Measurements from ENCODE around the gene SACM1L.
"Not testable (repeated sequence)": the region's sequence is repeated elsewhere in the genome, so short reads cannot be mapped to it uniquely, and the experiment has no call there.

The SACM1L gene

DNA sequence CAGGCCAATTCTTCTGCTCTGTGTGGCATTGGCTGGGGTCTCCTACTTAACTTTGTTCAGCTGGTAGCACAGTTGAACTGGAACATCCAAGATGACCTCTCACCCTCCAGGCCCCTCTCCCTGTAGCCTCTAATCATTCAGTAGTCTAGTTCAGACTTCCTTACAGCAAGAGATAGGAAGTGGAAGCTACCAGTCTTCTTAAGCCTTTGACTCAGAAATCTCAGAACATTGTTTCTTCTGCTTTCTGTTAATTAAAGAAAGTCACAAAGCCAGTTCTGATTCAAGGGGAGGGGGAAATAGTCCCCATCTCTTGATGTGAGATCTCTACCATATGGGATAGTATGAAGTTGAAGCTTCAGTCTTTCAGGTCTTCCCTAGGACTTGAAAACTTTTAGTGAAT lies 18.8 kb upstream of the SACM1L start:
- FAIRE-seq = no peak

DNA sequence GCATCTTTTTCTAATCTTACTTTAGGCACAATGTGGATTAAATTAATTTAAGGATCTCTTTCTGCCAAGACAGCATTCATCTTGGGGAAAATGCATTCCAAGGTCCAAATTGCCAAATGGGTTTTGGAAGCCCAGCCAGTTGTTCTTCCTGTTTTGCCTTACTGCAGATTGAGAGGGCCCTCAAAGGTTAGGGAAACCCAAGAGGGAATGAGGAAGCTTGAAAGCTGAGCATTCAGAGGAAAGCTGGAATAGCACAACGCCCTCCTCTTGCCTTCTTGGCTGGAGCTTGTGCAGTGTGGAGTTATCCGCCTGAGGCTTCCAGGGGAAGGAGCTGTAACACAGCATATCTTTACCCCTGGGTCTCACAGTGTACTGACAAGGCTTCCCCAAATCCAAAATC lies 18.2 kb upstream of the SACM1L start:
- no peak for FAIRE-seq

DNA sequence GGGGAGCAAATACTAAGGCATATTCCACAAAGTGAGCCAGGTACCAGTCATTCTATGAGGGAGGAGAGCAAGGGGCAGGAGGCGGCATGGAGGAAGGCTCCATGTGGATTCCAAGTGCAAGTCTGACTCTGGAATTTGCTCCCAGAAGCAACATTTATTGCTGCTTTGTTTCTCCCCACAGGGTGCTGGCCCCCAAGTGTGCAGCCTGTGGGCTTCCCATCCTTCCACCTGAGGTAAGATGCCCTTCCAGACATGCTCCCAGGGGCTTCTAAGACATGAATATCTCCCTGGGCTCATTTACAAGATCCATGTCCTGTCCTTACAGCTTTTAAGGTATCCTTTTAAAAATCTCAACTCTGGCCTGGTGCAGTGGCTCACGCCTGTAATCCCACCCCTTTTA lies 15.9 kb upstream of the SACM1L start:
- no peak for FAIRE-seq

DNA sequence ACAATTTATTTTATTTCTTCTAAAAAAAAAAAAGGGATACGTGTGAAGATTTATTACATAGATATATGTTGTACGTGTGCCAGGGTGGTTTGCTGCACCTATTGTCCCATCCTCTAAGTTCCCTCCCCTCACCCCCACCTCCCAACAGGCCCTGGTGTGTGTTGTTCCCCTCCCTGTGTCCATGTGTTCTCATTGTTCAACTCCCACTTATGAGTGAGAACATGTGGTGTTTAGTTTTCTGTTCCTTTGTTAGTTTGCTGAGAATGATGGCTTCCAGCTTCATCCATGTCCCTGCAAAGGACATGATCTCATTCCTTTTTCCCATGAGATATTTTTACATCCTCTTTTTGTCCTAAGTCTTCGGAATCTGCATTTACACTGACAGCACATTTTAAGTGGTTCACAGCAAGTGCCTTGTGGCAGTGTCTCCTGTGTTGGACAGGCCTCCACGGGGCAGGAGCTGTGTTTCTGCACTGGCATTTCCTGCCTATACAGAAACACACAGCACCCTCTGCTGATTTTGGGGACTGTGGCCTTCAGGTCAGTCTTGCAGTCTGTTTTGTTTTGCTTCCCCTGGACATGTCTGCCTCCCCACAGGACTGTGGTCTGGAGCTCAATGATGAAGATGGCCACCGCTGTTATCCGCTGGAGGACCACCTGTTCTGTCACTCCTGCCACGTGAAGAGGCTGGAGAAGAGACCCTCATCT lies 12.7 kb upstream of the SACM1L start:
- no peak for FAIRE-seq

DNA sequence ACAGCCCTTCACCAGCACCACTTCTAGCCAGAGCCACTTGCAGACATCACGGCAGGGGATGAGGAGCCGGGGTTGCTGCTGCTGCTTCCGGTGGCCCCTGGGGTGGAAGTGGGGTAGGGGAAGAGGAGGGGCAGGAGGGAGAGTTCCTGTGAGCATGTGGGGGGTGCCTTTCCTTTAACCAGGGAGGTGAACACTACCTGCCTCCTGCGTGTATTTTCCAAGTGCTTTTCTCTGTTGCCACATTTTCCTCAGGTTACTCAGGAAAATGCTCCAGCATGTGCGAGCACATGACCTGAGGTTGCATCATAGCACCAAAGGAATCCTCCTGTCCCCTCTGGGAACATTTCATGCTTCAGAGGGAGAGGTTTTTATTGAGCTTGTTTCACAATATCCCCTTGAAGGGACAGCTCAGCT lies 12.2 kb upstream of the SACM1L start:
- FAIRE-seq = no peak

DNA sequence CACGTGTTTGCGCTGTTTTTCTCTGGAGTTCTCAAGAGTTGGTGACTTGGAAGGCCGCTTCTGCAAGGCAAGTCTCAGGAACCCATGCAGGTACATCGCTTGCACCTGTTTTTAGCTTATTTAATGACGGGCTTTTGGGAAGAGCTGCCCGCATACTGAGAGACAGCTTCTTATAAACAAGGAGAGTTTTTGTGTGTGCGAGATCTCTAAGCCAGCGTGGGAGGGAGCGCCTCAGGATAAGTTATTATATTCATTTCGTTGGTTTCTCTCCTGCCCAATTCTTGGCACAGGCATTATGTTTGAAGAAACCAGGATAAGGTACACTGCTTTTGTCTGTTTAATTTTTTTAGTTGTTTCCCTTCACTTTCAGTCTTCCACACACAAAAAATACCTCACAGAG lies 11.4 kb upstream of the SACM1L start:
- no peak for FAIRE-seq

DNA sequence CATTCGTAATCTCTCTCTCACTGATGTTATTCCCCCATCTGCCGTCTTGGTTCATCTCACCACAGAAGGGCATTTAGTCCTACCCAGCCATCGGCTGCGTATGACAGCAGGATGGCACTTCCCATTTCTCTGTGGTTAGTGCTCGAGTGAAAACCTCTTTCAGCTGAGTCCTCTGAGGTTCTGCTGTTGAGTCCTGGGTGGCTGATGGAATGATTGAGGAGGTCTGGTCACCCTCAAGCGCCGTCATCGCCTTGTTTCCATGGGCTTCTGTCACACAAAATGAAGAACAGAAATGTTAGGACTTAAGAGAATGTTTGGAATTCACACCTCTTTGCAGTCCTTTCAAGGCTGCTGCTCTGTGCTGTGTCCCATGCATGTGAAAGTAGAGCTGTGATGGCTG lies 9.4 kb upstream of the SACM1L start:
- no peak for FAIRE-seq

DNA sequence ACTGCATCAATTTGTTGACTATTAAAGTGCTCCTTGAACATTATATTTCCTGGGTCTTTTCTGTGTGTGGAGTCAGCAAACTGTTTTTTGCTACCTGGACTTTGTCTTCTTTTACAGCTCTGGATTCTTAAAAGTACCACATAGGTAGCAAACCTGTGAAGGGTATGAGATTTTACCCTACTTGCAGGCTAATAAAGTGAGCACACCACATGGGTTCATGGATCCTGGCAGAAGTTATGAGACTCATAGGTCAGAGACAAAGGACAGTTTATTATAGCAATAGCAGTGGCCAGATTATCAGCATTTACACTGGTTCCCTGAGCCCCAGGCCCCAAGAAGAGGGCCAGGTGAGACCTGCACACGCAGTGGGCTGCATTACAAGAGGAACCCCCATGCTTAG lies 8.0 kb upstream of the SACM1L start:
- FAIRE-seq = no peak

DNA sequence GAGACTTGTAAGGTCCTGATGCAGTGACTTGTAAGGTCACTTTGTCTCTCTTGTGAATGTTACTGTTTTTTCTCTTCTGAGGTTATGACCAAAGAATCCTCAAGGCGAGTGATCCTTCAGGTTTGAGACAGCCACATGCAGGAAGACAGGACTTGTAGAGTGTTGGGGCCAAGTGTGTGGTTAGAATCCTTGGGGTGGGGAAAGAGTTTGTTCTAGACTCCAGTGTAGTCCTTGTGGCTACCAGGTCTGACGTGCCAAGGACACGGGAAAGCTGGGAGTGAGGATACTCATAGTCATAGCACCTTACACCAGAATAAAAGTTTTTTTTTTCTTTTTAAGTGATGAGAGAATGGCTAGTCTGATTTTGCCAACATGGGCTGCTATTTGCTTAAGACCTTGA lies 7.3 kb upstream of the SACM1L start:
- FAIRE-seq = no peak

DNA sequence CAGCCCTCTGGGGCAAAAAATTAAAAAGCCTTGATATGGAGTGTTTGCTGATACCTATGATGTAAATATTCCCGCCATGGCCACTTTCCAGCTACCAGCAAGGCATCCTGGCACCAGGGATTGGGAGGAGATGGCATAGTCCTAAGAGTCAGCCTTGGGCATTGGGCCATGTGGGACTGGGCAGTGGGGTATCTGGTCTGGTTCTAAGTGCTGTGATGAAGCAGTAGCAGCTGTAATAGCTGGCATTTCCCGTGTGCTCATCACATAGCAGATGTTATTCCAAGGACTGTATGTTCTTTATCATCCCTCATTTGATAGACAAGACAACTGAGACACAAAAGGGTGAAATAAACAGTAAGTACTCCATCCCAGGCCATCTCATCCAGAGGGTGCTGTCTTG lies 6.9 kb upstream of the SACM1L start:
- FAIRE-seq = no peak

DNA sequence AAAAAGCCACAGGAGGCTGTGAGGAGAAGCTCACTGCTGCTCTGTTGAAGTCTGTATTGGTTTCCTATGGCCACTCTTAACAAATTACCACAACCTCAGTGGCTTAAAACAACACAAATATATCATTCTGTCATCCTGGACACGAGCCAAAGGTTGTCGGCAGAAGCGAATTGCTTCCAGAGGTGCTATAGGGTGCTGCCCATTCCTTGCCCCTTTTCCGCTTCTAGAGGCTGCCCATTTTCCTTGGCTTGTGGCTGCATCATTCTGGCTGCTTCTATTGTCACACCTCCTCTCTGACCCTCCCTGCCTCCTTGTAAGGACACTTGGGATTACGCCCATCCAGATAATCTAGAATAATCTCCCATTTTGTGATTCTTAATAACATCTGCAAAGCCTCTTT lies 6.4 kb upstream of the SACM1L start:
- FAIRE-seq = no peak

DNA sequence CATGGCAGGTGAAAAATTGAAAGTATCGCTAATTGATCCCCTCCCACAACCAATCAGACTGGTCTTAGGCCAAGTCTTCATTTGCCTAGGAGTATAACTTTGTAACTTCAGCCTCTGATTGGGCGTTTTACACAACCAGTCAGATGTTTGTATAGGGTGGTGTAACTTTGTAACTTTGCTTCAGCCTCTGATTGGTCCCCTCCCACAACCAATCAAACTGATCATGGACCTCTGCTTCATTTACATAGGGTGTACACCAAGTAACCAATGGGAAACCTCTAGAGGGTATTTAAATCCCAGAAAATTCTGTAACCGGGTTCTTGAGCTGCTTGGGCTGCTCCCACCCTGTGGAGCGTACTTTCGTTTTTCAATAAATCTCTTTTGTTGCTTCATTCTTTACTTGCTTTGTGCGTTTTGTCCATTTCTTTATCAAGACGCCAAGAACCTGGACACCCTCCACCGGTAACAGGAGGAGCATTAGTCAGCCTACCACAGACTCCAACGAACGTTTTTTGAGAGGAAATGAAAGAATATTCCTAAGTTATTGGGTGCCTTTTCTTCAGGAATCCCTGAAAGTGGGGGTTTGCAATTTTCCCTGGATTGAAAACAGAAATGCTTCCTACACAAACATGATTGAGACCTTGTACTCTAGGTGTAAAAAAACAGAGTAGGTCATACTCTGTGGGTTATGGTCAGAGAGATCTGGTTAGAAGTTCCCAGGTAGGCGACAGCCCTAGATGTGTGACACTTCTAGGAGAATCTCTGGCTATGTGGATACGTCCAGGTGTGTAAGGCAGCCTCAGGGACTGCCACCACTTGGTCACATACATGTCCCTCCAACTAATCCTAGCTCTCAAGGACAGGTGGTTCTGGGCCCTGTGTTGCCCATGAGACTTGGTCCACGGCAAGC lies 5.5 kb upstream of the SACM1L start:
- FAIRE-seq = no peak

DNA sequence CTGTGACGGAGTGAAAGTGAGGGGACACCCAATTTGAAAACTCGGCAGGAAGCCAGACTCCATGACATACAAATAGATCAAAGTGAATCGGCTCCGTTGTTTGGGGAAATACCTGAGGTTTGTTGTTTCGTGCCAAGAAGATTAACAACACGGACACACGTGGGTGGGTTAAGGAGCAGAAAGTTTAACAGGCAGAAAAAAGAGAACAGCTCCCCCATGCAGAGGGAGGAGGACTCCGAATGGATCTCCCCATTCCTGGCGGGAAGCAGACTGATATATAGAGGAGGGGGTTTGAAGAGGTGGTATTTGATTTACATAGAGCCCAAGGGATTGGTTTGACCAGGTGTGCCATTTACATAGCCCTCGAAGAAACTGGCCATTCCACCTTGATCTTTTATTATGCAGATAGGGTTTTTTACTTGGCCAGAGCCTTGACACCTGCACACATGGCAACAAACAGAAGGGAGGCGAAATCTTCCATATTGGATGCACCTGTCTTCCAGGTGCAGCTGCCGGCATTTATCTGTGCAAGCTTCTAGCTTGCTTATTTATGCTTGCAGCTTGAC lies 4.8 kb upstream of the SACM1L start:
- FAIRE-seq = no peak

DNA sequence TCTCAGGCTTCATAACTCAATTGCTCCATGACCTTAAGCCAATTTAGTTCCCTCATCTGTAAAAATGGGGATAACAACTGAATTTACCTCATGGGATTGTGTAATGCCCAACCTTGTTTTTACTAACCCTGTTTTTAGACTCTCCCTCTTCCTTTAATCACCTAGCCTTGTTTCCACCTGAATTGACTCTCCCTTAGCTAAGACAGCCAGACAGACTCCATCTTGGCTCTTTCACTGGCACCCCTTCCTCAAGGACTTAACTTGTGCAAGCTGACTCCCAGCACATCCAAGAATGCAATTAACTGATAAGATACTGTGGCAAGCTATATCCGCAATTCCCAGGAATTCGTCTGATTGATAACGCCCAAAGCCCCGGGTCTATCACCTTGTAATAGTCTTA lies 3.5 kb upstream of the SACM1L start:
- not testable (repeated sequence) for FAIRE-seq

DNA sequence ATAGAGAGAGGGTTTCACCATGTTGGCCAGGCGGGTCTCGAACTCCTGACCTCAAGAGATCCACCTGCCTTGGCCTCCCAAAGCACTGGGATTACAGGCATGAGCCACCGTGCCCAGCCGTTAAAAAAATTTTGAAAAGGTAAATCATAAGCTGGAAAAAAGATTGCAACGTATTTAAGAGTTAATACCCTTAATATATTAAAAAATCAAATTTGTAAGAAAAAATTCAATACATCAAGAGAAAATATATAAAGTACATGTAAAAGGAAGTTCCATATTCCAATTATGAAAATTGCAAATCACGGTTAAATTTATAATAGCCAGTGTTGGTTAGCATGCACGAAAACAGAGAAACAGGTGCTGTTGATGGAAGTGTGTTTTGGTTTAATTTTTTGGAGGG lies 2.3 kb upstream of the SACM1L start:
- no peak for FAIRE-seq

DNA sequence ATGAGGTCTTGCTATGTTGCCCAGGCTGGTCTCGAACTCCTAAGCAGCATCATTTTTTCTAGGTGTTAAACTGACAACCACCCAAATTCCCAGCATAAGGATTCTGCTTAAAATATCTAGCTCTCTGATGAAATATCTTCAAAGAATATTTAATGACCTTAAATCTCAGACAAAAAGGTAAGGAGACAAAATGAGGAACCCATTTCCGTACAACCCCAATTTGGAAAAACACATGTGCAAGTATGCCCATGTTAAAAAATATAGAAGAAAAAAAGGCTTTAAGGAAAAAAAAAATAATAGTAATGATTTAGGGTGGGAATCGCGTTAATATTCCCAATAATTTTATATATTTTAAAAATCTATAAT lies 1.4 kb upstream of the SACM1L start:
- no peak for FAIRE-seq

DNA sequence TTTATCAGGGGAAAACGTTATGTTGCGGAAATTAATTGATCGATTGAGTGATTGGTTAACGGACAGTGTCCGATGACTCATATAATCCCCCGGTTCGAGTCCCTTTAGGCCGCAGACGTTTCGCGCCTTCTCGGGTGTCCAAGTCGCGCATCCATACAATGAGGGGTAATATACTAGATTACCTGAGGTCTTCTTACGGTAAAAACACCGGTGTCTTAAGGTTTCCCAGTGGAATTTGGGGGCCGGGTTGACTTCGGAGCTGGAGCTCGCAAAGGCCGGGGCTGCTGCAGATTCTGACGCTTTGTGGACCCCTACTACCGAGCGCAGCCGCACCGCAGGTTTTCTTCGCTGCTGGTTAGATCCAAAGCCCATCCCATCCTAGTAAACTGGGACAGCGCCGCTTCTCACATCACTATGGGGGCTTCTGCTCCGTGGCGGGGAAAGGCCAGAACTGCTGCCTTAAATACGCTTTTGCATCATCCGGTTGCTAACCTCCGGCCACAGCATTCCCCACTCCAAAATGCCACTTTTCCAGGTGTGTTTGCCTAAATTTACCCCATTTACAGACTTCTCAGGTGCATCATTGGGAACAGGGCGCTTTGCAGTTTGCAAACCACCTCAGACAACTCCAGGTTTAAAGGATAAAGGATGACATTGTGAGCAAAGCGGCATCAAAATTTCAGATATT lies 858 bp upstream of the SACM1L start:
- FAIRE-seq = no peak

DNA sequence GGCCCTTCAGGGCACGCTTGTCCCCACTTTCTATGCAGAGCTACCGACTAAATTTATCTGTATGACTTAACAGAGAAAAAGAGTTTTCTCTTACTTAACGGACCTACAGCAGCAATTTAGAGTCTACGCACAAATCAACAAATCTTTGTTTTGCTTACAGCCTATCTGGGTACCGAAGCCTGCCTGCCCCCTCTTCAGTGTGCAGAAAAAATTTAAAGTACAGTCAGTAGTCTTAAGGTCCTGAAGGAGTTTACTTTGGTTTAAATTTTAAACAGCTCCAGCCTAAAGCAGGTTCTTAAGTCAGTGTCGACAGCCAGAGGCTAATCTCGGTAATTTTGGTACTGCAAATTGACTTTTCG lies 570 bp downstream of the SACM1L start:
- FAIRE-seq = no peak

DNA sequence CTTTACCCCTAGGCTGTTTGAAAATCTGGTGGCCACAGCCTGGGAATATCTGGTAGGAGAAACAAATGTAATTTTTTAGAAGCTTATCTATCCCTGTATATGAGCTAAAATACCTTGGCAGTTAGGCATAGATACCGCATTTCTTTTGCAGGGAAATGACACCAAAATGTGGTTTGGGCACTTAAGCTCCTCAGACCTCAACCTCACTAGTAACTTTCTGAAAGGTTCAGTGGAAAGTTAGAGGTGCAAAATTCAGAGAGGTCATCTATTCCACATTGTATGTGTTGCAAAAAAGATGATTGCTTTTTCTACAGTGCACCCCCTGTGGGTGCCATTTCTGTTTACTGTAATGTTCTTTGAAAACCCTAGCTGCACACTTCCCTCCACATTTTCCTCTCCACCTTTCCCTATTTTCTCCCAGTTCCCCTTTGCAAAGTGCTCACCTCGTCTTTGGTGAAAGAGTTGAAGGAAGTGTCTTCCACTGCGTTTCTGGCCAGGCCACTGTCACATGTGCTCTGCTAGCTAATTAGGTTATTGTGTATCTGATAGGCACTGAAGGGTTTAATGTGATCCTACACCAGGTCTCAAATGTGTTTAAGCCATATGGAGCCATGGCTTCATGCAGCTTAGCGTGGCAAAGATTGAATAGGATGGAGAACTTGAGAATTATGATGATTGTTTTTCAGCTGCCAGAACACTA lies 1.3 kb downstream of the SACM1L start:
- FAIRE-seq = no peak

DNA sequence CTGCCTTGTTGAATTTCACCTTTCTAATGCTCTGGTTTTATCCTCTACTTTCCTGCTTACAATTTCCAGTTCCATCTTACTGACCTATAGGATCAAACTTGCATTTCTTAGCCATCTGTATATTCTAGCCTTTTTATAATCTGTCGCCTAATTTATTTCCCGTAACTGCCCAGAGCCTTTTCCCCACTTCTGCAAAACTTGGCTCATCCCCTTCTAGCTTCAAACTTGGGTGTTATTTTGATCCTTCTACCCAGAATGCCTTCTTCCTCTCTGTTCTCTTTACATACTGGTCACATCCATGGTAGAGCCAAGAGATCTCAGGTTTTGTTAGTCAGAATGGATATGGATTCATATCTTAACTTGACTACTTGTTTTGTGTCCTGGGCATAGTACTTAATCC lies 2.6 kb downstream of the SACM1L start:
- no peak for FAIRE-seq

DNA sequence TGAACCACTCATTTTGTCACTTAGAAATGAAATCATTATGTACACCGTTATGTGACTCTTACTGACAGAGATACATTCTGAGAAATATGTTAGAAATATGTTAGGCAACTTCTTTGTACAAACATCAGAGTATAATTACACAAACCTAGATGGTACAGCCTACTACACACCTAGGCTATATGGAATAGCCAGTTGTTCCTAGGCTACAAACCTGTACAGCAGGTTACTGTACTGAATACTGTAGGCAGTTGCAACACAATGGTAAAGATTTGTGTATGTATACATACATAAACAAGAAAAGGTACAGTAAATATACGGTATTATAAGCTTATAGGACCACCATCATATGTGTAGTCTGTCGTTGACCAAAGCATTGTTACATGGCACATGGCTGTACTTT lies 3.7 kb downstream of the SACM1L start:
- no peak for FAIRE-seq

DNA sequence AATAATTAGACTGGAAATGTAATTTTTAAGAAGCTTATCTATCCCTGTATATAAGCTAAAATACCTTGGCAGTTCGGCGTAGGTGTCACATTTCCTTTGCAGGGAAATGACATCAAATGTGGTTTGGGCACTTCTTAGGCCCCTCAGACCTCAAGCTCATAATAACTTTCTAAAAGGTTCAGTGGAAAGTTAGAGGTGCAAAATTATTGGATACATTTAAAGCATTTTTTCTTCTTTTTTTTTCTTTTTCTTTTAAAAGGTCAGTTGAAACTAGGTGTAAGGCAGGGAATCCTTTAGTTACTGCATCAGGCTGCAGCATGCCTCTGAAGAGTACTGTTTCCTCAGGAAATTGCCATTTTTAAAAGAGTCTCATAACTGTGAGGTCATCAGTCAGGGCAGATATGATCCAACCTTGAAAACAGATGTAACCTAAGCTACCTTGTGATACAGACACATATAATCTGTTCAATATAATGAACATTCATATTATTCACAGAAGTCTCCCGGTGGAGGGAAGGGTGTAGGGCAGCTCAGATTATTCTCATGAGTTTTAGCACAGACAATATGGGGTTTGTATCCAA lies 4.8 kb downstream of the SACM1L start:
- FAIRE-seq = no peak

DNA sequence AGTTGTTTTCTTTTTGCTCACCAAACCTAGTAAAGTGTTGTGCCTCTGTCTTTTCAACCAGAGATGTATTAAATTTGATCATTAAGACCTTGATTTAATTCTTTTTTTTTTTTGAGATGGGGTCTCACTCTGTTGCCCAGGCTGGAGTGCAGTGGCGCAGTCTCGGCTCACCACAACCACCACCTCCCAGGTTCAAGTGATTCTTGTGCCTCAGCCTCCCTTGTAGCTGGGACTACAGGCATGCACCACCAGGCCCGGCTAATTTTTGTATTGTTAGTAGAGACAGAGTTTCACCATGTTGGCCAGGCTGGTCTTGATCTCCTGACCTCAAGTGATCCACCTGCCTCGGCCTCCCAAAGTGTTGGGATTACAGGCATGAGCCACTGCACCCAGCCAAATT lies 6.0 kb downstream of the SACM1L start:
- not testable (repeated sequence) for FAIRE-seq
